ENCODE results near the gene SLC6A4.

Gene SLC6A4

GRCh38 chr17:30235386-30236296 lies at the start of gene SLC6A4:
Gene SLC6A4 (minus strand): TSS chr17:30235697. CDS start chr17:30221958, 13,739 bp downstream.
- DNase-seq: no peak

- DNase-seq: no peak
Observed at GRCh38 chr17:30279156-30279555, 43.7 kb upstream of the SLC6A4 start.

- DNase-seq: no peak
Observed at GRCh38 chr17:30278032-30278431, 42.5 kb upstream of the SLC6A4 start.

GRCh38 chr17:30275911-30276310 lies 40.4 kb upstream of the SLC6A4 start:
- no peak for DNase-seq

DNA sequence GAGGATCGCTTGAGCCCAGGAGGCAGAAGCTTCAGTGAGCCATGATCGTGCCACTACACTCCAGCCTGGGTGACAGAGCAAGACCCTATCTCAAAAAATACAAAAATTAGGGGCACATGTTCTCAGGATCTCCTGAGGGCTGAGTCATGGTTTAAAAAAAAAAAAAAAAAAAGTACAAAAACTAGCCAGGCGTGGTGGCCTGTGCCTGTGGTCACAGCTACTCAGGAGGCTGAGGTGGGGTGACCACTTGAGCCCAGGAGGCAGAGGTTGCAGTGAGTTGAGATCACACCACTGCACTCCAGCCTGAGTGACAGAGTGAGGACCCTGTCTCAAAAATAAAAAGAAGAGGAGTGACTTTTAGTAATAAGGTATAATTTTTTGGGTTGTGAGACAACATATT lies 39.4 kb upstream of the SLC6A4 start:
- no peak for DNase-seq

DNA sequence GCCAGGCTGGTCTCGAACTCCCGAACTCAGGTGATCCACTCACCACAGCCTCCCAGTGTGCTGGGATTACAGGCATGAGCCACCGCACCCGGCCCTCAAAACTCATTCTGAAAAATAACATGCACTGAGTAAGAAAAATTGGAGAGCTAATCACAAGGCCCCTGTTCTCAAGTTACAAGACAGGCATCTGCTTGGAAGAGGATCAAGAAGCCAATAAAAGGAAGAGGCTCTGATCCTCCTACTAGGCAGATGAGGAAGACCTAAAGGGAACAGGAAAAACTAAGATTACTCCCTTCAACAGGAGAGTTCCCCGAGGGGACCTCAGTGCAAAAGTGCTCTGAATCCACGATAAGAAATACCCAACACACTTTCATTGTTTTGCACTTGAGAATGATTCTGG lies 37.9 kb upstream of the SLC6A4 start:
- no peak for DNase-seq

GRCh38 chr17:30271102-30271501 lies 35.6 kb upstream of the SLC6A4 start:
- DNase-seq: no peak

- DNase-seq: no peak
Observed at GRCh38 chr17:30267625-30268024, 32.1 kb upstream of the SLC6A4 start.

GRCh38 chr17:30263552-30264333 lies 28.2 kb upstream of the SLC6A4 start:
- DNase-seq: no peak

DNA sequence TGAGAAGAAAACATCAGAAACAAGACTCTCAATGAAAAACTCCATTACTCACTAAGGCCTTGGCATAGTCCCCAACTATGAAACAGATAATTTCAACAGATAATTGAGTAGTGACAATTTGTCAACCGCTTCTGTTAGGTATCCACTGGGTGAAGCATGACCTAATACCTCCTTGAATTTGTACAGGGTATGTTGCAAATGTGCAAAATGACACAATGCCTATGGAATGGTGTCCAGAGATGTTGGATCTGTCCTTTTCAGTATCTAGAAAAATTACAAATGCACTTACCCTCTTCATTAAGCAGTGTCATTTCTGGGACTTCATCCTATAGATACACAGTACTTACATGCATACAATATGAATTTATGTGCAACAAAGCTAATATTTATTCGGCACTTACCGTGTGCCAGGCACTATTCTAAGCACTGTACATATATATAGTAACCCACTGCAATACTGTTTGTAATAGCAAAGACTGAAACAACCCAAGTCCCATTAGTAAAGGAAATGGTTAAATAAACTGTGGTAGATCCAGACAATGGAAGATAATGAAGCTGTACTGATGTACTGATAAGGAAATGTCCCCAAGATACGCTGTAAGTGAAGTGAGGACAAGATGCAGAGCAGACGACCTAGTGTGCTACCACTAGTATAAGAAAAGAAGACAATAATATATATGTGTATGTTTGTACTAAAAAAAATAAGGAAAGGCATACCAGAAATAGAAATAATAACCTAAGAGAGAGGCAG lies 21.4 kb upstream of the SLC6A4 start:
- no peak for DNase-seq

DNA sequence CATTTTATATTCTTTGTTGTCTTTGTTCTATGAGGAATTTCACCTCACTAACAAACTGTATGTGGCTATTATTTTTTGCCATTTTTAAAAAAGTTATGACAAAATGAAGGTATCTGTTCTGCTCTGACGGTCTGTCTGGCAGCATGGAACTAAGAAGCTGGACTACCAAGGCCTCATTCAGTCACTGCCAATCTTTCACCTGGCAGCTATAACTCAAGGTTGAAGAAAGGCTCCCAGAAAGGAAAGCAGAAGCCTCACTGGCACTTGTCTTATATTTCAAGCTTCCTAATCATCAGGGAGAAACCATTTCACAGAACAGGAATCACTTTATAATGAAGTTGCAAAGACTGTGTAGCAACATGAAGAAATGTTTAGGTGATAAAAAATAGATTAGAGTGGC lies 18.7 kb upstream of the SLC6A4 start:
- no peak for DNase-seq

DNA sequence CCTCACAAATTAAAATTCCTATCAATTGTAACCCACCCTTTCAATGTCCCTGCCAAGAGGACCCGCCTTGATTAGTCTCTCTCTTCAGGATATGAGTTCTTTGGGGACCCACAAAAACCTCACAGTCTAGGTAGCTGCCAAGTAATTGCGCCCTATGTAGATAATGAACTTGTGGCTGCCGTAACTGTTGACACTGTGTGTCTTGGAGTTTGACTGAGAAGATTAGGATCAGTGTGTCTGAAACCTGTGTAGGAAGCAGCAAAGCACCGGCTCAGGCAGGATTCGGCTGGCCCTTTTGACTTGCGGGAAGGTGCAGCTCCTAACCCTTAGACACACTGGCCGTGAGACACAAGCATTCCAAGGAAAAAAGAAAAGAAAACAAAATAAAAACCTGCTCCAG lies 17.8 kb upstream of the SLC6A4 start:
- no peak for DNase-seq

DNA sequence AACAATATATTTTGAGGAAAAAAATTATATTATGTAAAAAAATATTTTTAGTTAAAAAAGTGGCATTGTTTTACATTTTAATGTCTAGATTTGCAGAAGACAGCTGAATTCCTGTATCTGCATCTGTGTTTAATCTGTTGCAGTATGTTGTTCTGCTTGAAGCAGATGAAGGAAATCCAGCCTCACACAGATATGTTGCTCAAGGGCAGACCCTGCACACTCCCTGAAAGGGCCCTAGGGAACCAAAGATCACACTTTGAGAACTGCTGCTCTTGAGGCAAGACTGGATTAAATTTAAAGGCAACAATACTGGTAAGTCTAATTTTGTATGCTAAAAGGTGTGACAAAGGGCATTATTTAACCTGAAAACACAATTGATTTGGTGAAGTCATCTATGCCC lies 16.4 kb upstream of the SLC6A4 start:
- no peak for DNase-seq

GRCh38 chr17:30249460-30249859 lies 14.0 kb upstream of the SLC6A4 start:
- no peak for DNase-seq

- no peak for DNase-seq
Observed at GRCh38 chr17:30248786-30249185, 13.3 kb upstream of the SLC6A4 start.

GRCh38 chr17:30246460-30246859 lies 11.0 kb upstream of the SLC6A4 start:
- DNase-seq: no peak

- no peak for DNase-seq
Observed at GRCh38 chr17:30244853-30245385, 9.4 kb upstream of the SLC6A4 start.

- no peak for DNase-seq
Observed at GRCh38 chr17:30243568-30243967, 8.1 kb upstream of the SLC6A4 start.

DNA sequence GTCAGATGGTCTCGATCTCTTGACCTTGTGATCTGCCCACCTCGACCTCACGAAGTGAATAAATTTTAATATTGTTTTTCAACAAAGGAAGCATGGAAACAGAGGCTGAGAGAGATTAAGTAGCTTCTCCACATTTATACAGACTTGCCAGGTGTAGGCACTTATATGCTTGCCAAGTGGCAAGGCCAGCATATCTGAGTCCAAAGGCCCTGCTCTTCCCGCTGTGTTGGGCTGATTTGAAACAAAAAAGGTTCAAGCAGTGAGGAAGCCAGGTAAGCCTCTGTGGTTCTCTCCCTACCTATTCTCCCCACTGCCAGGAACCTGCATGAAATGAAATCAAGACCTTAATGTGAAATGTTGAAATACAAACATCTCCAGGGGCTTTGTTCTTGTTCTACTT lies 7.5 kb upstream of the SLC6A4 start:
- no peak for DNase-seq

GRCh38 chr17:30241051-30241450 lies 5.6 kb upstream of the SLC6A4 start:
- no peak for DNase-seq

- no peak for DNase-seq
Observed at GRCh38 chr17:30240177-30240576, 4.7 kb upstream of the SLC6A4 start.

- DNase-seq: no peak
Observed at GRCh38 chr17:30239089-30239462, 3.6 kb upstream of the SLC6A4 start.

All from NCI-H187 (cell line).